Measurements from ENCODE around the gene LARP1B. TPM values are rescaled to one million over a fixed set of nuclear protein-coding genes. Genes with fewer than 3 reads are reported as not detected.

The LARP1B gene
- total and polyA plus RNA-seq, 7 experiments from 2014 or later: 3.9 to 18.2 (median 10.2) TPM

DNA sequence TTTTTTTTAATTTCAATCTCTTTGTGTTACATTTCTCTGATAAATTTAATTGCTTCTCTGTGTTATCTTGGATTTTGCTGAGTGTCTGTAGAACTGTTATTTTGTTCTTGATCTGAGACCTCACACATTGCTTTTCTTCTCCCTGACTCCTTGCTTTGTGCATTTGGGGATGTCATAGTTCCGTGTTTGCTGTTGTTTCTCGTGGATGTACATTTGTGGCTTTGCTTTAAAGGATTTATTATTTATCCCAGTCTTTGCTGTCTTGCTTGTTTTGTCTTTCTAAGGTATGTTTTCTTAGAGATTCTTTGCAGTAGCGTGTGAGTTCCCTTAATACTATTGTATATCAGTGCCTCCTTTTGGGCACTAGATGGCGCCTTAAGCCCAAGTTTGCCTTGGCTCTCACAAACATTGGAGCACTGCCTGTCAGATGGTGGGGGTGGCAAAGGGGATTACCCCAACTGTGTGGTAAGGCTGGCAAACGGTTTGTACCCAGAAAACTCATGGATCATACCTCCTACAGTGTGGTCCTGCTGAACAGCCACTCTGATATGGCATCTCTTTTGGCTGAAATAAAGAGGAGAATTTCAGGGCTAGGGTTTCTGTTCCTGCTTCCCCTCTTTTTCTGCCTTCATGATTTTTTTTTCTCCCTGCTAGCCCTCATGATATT lies 130.1 kb downstream of the LARP1B start:
- ChIA-PET POLR2A (no interaction called here), CTCF (interaction anchor here (0.6 to 0.9 kb wide), 9 partner anchors 8 to 679 kb away, joined by 3 to 7 read pairs (median 3); no protein-coding TSS in a partner anchor)
- intact Hi-C loops (cut with micrococcal nuclease): loop anchor here (1.0 to 10.0 kb wide), 12 partner anchors 30 to 1450 kb away; partner anchors contain the start of genes JADE1 (in 2 of the 2), C4orf33 (in 1 of the 2), PGRMC2 (in 1 of the 2) and SCLT1 (in 1 of the 2)
- Histone ChIP-seq H3K36me3 (ENCODE audit: control insufficient read depth in 2 of 3, insufficient read depth in 3 of 3, low read length in 3 of 3) (no peaks in the 10 kb centered on the region), H3K4me1 (ENCODE audit: control insufficient read depth in 2 of 2, insufficient read depth in 2 of 2, low read length in 2 of 2) (no peaks in the 10 kb centered on the region), H3K9me3 (ENCODE audit: control insufficient read depth in 2 of 3, low read length in 3 of 3) (no peaks in the 10 kb centered on the region), H3K4me3 (ENCODE audit: low read length) (no peak overlapping the region), H3K27ac (ENCODE audit: low read depth, low read length) (no peak overlapping the region), H3K27me3 (ENCODE audit: control insufficient read depth in 2 of 2, insufficient read depth in 2 of 2, low read length in 2 of 2) (no peaks in the 10 kb centered on the region)
- no peak overlapping the region for H3K4me3 Mint-ChIP-seq
- ATAC-seq (peak; percentile 98), DNase-seq (peak; percentile 29 to 70 (median 61))
- H3K4me1 Mint-ChIP-seq: peaks cover 2 to 11% (median 6%) of the 10 kb centered on the region in 7 donors
- no peaks in the 10 kb centered on the region for H3K27me3 Mint-ChIP-seq
- H3K36me3 Mint-ChIP-seq: peaks cover 0 to 9% (median 0%) of the 10 kb centered on the region in 5 donors
- no peaks in the 10 kb centered on the region for H3K9me3 Mint-ChIP-seq
- no peak overlapping the region for H3K27ac Mint-ChIP-seq

DNA sequence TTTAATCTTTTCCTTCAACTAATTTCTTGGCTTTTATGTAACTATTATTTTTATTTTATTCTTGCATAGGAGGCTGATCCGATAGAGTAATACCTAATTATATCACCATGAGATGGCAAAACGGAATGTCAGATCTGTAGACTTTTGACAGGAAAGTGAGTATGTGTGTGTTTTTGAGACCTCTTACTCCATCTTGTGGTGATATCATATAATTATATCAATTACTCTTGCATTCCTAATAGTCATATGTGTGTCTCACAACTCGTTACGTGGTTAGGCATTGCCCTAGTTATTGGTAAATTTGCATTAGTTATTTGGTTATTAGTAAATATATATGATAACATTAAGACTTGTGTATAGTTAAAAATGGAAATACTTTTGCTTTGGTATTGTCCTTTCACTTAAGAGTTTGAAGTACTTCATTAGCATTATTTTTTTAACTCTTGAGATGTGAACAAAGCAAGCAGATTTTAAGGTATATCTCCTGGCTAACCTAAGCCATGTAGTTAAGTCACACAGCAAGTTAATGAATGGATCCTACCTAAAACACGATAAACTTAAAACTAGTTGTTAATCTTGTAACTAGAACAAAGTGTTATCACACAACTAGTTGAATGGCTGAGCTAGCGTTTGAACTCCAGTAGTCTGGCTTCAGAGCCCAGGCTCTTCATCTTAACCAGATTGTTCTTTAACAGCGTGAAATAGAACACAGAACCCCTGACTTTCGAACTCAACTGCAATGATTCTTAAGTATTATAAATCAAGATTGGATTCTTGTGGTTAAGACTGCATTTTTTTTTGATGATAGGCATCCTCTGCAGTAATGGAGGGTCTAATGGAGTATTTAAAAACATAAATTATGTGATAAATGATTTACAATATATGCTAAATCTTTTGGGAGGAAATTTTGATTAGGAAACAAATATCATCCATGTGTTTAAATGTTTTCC lies 159.4 kb downstream of the LARP1B start:
- H3K27ac ChIP-seq (ENCODE audit: low read depth, low read length): no peak overlapping the region
- no peaks in the 10 kb centered on the region for H3K4me1 ChIP-seq (ENCODE audit: control insufficient read depth in 2 of 2, insufficient read depth in 2 of 2, low read length in 2 of 2)
- POLR2A ChIA-PET: no interaction called here
- H3K4me3 ChIP-seq (ENCODE audit: low read length): no peak overlapping the region
- intact Hi-C loops (cut with micrococcal nuclease): loop anchor here in 1 of 2 donors (2.0 kb wide), 1 partner anchor 30 kb away; no protein-coding TSS in a partner anchor
- CTCF ChIA-PET: no interaction called here
- Mint-ChIP-seq H3K27me3 (no peaks in the 10 kb centered on the region), H3K27ac (no peak overlapping the region), H3K4me3 (no peak overlapping the region), H3K4me1 (no peaks in the 10 kb centered on the region), H3K9me3 (no peaks in the 10 kb centered on the region), H3K36me3 (no peaks in the 10 kb centered on the region)
- DNase-seq (peak in 3 of 9 donors; percentile 10 to 23 (median 15)), ATAC-seq (peak; percentile 29)
- H3K9me3 ChIP-seq (ENCODE audit: control insufficient read depth in 2 of 3, low read length in 3 of 3): no peaks in the 10 kb centered on the region
- no peaks in the 10 kb centered on the region for H3K27me3 ChIP-seq (ENCODE audit: control insufficient read depth in 2 of 2, insufficient read depth in 2 of 2, low read length in 2 of 2)
- no peaks in the 10 kb centered on the region for H3K36me3 ChIP-seq (ENCODE audit: control insufficient read depth in 2 of 3, insufficient read depth in 3 of 3, low read length in 3 of 3)

DNA sequence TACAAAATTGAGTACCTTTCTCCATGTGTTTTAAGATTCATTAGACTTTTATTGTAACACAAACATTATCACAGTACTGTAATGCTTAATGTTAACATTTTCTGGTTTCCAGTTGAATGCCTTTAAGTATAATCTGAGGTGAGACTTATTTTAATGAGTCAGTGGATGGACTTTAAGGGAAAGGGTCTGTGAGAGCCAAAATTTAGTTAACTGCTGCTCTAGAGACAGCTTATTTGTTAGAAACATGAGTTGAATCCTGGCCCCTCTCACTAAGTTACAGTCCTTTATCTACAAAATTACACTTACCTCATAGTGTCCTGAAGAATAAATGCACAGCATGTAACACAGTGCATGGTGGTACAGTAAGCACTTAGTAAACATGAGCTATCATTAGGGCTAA lies 160.5 kb downstream of the LARP1B start:
- Mint-ChIP-seq H3K4me3 (no peak overlapping the region), H3K27ac (no peak overlapping the region), H3K36me3 (no peaks in the 10 kb centered on the region), H3K27me3 (peaks cover 0 to 6% (median 4%) of the 10 kb centered on the region in 5 donors), H3K4me1 (no peaks in the 10 kb centered on the region), H3K9me3 (no peaks in the 10 kb centered on the region)
- CTCF ChIA-PET: interaction anchor here (0.5 kb wide), 1 partner anchor 31 kb away, joined by 7 read pairs; no protein-coding TSS in a partner anchor
- DNase-seq: no peak
- ATAC-seq: no peak
- no peaks in the 10 kb centered on the region for H3K9me3 ChIP-seq (ENCODE audit: control insufficient read depth in 2 of 3, low read length in 3 of 3)
- H3K36me3 ChIP-seq (ENCODE audit: control insufficient read depth in 2 of 3, insufficient read depth in 3 of 3, low read length in 3 of 3): no peaks in the 10 kb centered on the region
- no peak overlapping the region for H3K4me3 ChIP-seq (ENCODE audit: low read length)
- POLR2A ChIA-PET: interaction anchor here (0.5 kb wide), 1 partner anchor 580 kb away, joined by 3 read pairs; no protein-coding TSS in a partner anchor
- no peaks in the 10 kb centered on the region for H3K27me3 ChIP-seq (ENCODE audit: control insufficient read depth in 2 of 2, insufficient read depth in 2 of 2, low read length in 2 of 2)
- intact Hi-C loops (cut with micrococcal nuclease): loop anchor here in 1 of 2 donors (2.0 kb wide), 1 partner anchor 31 kb away; no protein-coding TSS in a partner anchor
- no peak overlapping the region for H3K27ac ChIP-seq (ENCODE audit: low read depth, low read length)
- H3K4me1 ChIP-seq (ENCODE audit: control insufficient read depth in 2 of 2, insufficient read depth in 2 of 2, low read length in 2 of 2): no peaks in the 10 kb centered on the region

DNA sequence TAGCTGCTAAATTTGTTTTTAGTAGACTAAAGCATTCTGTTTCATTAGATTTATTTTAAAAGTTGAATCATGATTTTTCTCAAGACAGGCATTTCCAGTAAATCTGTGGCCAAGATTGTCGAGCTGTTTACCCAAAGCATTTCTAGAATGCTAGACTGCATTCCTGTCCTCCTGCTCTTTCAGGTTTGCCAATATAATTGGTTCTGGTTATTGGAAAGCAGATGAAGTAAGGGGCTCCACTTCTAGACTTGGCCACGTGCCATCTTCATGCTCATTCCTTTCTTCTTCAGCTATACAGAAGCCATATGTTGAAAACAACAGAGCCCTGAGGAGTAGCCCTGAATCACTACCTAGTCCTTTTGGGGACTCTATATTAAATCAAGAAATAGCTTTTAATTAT lies 164.0 kb downstream of the LARP1B start:
- Histone ChIP-seq H3K4me3 (ENCODE audit: low read length) (no peak overlapping the region), H3K4me1 (ENCODE audit: control insufficient read depth in 2 of 2, insufficient read depth in 2 of 2, low read length in 2 of 2) (no peaks in the 10 kb centered on the region), H3K9me3 (ENCODE audit: control insufficient read depth in 2 of 3, low read length in 3 of 3) (no peaks in the 10 kb centered on the region), H3K36me3 (ENCODE audit: control insufficient read depth in 2 of 3, insufficient read depth in 3 of 3, low read length in 3 of 3) (no peaks in the 10 kb centered on the region), H3K27me3 (ENCODE audit: control insufficient read depth in 2 of 2, insufficient read depth in 2 of 2, low read length in 2 of 2) (no peaks in the 10 kb centered on the region), H3K27ac (ENCODE audit: low read depth, low read length) (no peak overlapping the region)
- H3K27ac Mint-ChIP-seq: no peak overlapping the region
- POLR2A ChIA-PET: interaction anchor here (0.6 kb wide), 1 partner anchor 510 kb away, joined by 4 read pairs; no protein-coding TSS in a partner anchor
- no peaks in the 10 kb centered on the region for H3K9me3 Mint-ChIP-seq
- ATAC-seq: no peak
- peaks cover 0 to 11% (median 9%) of the 10 kb centered on the region in 5 donors for H3K27me3 Mint-ChIP-seq
- no peaks in the 10 kb centered on the region for H3K4me1 Mint-ChIP-seq
- DNase-seq: no peak
- CTCF ChIA-PET: no interaction called here
- intact Hi-C loops (cut with micrococcal nuclease): no loop called here
- H3K4me3 Mint-ChIP-seq: no peak overlapping the region
- no peaks in the 10 kb centered on the region for H3K36me3 Mint-ChIP-seq

DNA sequence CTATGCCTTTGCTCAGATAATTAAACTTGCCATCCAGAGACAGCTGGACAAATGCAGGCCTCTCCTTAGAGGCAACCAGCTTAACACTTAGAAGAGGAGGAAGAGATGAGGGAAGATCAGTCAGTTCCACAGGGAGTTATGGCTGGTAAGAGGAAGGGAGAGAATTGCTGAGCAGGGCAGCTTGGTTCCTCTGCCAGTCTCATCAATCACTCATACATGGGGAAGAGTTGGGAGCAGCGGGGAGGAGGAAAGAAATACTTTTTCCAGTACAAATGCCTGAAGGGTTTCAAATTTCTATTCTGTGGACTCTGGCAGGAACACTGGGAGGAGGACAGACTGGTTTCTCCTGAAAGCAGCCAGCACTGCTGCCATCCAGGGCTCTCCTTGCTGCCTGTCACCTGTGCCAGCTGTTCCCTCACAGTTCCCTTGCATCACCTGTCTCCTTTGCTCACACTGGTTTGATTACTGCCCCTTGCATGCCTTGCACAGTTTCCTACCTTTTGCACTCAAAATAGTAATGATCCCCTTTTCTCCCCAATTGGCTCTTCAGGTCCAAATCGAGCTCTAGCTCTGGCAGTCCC lies 167.0 kb downstream of the LARP1B start:
- ATAC-seq (no peak), DNase-seq (no peak)
- intact Hi-C loops (cut with micrococcal nuclease): no loop called here
- no peaks in the 10 kb centered on the region for H3K9me3 ChIP-seq (ENCODE audit: control insufficient read depth in 2 of 3, low read length in 3 of 3)
- CTCF ChIA-PET: interaction anchor here (0.6 kb wide), 1 partner anchor 80 kb away, joined by 3 read pairs; no protein-coding TSS in a partner anchor
- H3K4me3 ChIP-seq (ENCODE audit: low read length): no peak overlapping the region
- no peaks in the 10 kb centered on the region for H3K36me3 Mint-ChIP-seq
- H3K4me1 Mint-ChIP-seq: no peaks in the 10 kb centered on the region
- H3K27ac ChIP-seq (ENCODE audit: low read depth, low read length): no peak overlapping the region
- no peaks in the 10 kb centered on the region for H3K36me3 ChIP-seq (ENCODE audit: control insufficient read depth in 2 of 3, insufficient read depth in 3 of 3, low read length in 3 of 3)
- no peaks in the 10 kb centered on the region for H3K4me1 ChIP-seq (ENCODE audit: control insufficient read depth in 2 of 2, insufficient read depth in 2 of 2, low read length in 2 of 2)
- H3K9me3 Mint-ChIP-seq: no peaks in the 10 kb centered on the region
- no peaks in the 10 kb centered on the region for H3K27me3 ChIP-seq (ENCODE audit: control insufficient read depth in 2 of 2, insufficient read depth in 2 of 2, low read length in 2 of 2)
- H3K27me3 Mint-ChIP-seq: peaks cover 0 to 11% (median 9%) of the 10 kb centered on the region in 5 donors
- POLR2A ChIA-PET: no interaction called here
- no peak overlapping the region for H3K4me3 Mint-ChIP-seq
- H3K27ac Mint-ChIP-seq: no peak overlapping the region

All from naive thymus-derived CD4-positive, alpha-beta T cell (primary cell).